Mesendoderm (in vitro differentiated cells): ENCODE data around the gene LRRFIP1.

Source experiments
- DNase-seq: peaks from one replicate; pipeline ENCODE4 v3.0.0; 2013
- H2AK5ac ChIP-seq: 2 replicates; pipeline ENCODE4 v1.6.1; 2013; ENCODE audit warnings: low read length, inconsistent platforms
- H2BK120ac ChIP-seq: 2 replicates; pipeline ENCODE4 v1.6.1; 2013; ENCODE audit warnings: low read depth, mild to moderate bottlenecking, low read length, moderate library complexity, mixed read lengths
- H2BK15ac ChIP-seq: replicated peaks from 2 replicates; pipeline ENCODE4 v1.6.1; 2013; ENCODE audit warnings: low read depth, mild to moderate bottlenecking, moderate library complexity
- H2BK5ac ChIP-seq: 2 replicates; pipeline ENCODE4 v1.6.1; 2013; ENCODE audit warnings: low read length, inconsistent platforms
- H3K18ac ChIP-seq: 2 replicates; pipeline ENCODE4 v1.6.1; 2013; ENCODE audit warnings: mild to moderate bottlenecking, low read length, mixed read lengths
- H3K23ac ChIP-seq: one replicate; pipeline ENCODE4 v1.6.1; 2013; ENCODE audit warnings: low read length
- H3K27ac ChIP-seq: 2 replicates; pipeline ENCODE4 v1.5.1; 2013; ENCODE audit warnings: low read depth, mild to moderate bottlenecking, inconsistent platforms, low read length, moderate library complexity
- H3K27me3 ChIP-seq: 2 replicates; pipeline ENCODE4 v1.6.1; 2013; ENCODE audit warnings: low read length, control low read depth, mild to moderate bottlenecking, inconsistent platforms; ENCODE audit not compliant: insufficient read depth, poor library complexity
- H3K36me3 ChIP-seq: 2 replicates; pipeline ENCODE4 v1.6.1; 2013; ENCODE audit warnings: low read length, inconsistent platforms; ENCODE audit not compliant: control insufficient read depth, insufficient read depth
- H3K4ac ChIP-seq: one replicate; pipeline ENCODE4 v1.6.1; 2013; ENCODE audit warnings: low read depth, mild to moderate bottlenecking, low read length, moderate library complexity
- H3K4me1 ChIP-seq: 2 replicates; pipeline ENCODE4 v1.6.1; 2013; ENCODE audit warnings: low read depth, low read length, inconsistent platforms; ENCODE audit not compliant: control insufficient read depth
- H3K4me2 ChIP-seq: 2 replicates; pipeline ENCODE4 v1.6.1; 2013; ENCODE audit warnings: low read length
- H3K4me3 ChIP-seq: 2 replicates; pipeline ENCODE4 v1.5.1; 2013; ENCODE audit warnings: mild to moderate bottlenecking, low read length
- H3K56ac ChIP-seq: one replicate; pipeline ENCODE4 v1.6.1; 2013; ENCODE audit warnings: low read length
- H3K79me1 ChIP-seq: 2 replicates; pipeline ENCODE4 v1.6.1; 2013; ENCODE audit warnings: low read length, inconsistent platforms
- H3K79me2 ChIP-seq: 2 replicates; pipeline ENCODE4 v1.6.1; 2013; ENCODE audit warnings: mild to moderate bottlenecking, low read length; ENCODE audit not compliant: control insufficient read depth, insufficient read depth
- H3K9ac ChIP-seq: 2 replicates; pipeline ENCODE4 v1.6.1; 2013; ENCODE audit warnings: low read length, inconsistent platforms
- H4K5ac ChIP-seq: one replicate; pipeline ENCODE4 v1.6.1; 2013; ENCODE audit warnings: low read length
- H4K8ac ChIP-seq: one replicate; pipeline ENCODE4 v1.6.1; 2013; ENCODE audit warnings: low read depth, mild to moderate bottlenecking, control low read depth, low read length, moderate library complexity
- WGBS: extraction: QIAGEN DNeasy Blood & Tissue Kit; methylation state at CpG from one replicate; pipeline ENCODE4 v1.1.7; 2013; ENCODE audit warnings: low lambda C conversion rate, missing lambda C conversion rate; ENCODE audit not compliant: insufficient coverage; ENCODE audit errors: extremely low coverage; 5-methylcytosine and 5-hydroxymethylcytosine counted together

The LRRFIP1 gene

DNA sequence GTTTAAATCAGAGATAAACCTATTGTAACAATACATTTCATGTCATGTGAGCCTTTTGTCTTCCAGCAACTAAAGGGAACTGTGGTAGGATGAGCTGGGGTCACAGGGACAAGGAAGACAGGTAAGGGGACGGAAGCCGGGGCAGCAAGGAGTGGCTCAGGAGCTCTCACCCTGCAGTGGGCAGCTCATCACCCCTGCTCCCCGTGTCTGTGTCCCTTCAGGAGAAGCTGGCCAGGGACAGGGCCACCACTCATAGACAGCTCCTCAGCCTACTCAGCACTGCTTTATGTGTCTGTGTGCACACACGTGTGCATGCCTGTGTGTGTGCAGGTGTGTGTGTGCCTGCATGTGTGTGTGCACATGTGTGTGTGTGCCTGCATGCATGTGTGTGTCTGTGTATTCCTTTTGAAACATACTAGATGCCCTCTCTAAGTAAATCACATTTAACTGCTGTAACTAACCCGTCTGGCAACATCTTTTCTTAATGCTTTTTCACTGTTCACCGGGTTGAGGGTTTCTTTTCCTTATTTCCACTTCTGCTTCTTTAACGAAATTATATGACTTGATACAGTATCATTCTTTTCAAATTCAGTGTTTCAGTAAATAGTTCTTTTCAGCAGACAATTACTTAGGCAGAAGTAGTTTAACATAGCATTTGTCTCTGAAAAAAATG is 44.2 kb downstream of the LRRFIP1 start:
- Histone ChIP-seq H2AK5ac (no peak overlapping the region), H3K9ac (no peak overlapping the region), H3K18ac (no peak overlapping the region), H3K56ac (no peak overlapping the region), H3K79me2 (no peaks in the 10 kb centered on the region), H3K4me3 (no peak overlapping the region), H3K4me1 (peaks cover 6% of the 10 kb centered on the region), H3K23ac (no peak overlapping the region), H2BK5ac (no peak overlapping the region), H3K27me3 (no peaks in the 10 kb centered on the region), H3K27ac (no peak overlapping the region), H2BK120ac (no peak overlapping the region), H3K4ac (no peak overlapping the region), H4K5ac (no peak overlapping the region), H3K36me3 (no peaks in the 10 kb centered on the region), H4K8ac (no peak overlapping the region), H2BK15ac (no peak overlapping the region), H3K79me1 (peaks cover 8% of the 10 kb centered on the region), H3K4me2 (no peak overlapping the region)
- DNase-seq = no peak
- no CpG with 5 or more reads among the region's 7 CpGs for WGBS

DNA sequence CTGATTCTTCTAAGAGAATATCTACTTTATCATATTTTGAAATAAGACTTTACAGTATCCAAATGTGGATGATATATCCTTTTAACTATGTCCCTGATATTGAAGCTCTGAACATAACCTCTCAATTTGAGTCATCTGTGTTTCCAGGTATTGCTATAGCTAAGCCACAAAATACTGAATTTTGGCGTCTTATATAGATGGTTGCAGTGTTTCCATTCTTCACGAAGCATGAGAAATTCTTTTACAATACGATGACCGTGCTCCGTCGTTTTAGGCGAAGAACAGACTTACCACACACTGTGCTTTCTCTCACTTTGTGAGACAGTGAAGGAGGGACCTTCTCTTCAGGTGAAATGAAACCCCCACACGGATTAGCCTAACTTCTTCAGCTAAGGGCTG is 45.3 kb downstream of the LRRFIP1 start:
- WGBS = no CpG with 5 or more reads among the region's 8 CpGs
- peaks cover 6% of the 10 kb centered on the region for H3K4me1 ChIP-seq

DNA sequence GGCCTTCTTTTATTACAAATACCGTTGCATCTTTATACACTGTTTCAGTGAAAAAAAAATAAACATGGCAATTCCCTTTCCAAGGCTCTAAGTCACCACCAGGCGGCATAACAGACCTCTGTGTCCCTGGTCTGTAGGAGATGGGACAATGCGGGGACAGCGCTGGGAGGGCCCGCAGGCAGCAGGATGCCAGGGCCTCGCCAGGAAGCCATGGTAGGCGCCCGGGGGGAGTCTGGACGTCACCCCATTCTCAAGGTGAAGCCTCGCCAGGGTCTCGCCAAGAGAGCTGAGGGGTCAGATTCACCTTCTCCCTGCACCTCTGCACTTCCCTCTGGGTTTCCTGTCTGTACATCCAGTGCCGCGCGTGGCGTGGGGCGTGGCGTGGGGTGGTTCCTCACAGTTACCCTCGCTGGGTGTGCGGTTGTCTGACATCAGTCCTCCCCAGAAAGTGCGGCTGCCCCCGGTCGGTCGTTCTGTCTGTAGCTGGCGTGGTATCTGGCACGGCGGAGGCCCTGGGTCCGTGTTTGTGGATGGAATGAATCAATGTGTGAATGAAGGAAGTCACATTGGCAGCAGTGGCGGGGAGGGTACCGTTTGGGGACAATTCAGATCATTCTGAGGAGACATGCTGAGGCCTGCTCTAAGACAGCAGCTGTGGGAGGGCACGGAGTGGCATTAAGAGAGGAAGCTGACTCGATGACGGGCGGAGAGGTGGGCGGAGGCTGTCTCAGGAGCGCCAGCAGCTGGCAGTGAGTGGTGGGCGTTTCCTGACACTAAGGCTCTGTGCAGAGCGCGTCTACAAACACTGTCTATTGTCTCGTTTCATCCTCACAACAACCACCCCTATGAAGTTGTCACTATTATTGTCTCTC is 46.0 kb downstream of the LRRFIP1 start:
- Histone ChIP-seq H3K27me3 (no peaks in the 10 kb centered on the region), H2BK5ac (no peak overlapping the region), H3K23ac (no peak overlapping the region), H3K4me3 (no peak overlapping the region), H3K27ac (no peak overlapping the region), H3K36me3 (no peaks in the 10 kb centered on the region), H3K4ac (no peak overlapping the region), H3K9ac (peak overlapping the region; percentile 12), H3K79me2 (no peaks in the 10 kb centered on the region), H3K4me1 (peaks cover 8% of the 10 kb centered on the region), H3K4me2 (no peak overlapping the region), H3K18ac (no peak overlapping the region), H2BK120ac (no peak overlapping the region), H3K79me1 (peaks cover 8% of the 10 kb centered on the region), H2AK5ac (no peak overlapping the region), H3K56ac (peak overlapping the region; percentile 45), H4K8ac (no peak overlapping the region), H4K5ac (no peak overlapping the region), H2BK15ac (no peak overlapping the region)
- no CpG with 5 or more reads among the region's 39 CpGs for WGBS
- peak; percentile 83 for DNase-seq

More for the DNA sequence above, 45.3 kb downstream of the LRRFIP1 start:
- Histone ChIP-seq H3K18ac (no peak overlapping the region), H3K56ac (no peak overlapping the region), H3K23ac (no peak overlapping the region), H3K79me2 (no peaks in the 10 kb centered on the region), H3K36me3 (no peaks in the 10 kb centered on the region), H3K4me3 (no peak overlapping the region), H3K9ac (no peak overlapping the region), H3K27me3 (no peaks in the 10 kb centered on the region), H4K8ac (no peak overlapping the region), H3K79me1 (peaks cover 6% of the 10 kb centered on the region), H2AK5ac (no peak overlapping the region), H2BK5ac (no peak overlapping the region), H2BK15ac (no peak overlapping the region), H3K4ac (no peak overlapping the region), H3K27ac (no peak overlapping the region), H4K5ac (no peak overlapping the region), H2BK120ac (no peak overlapping the region), H3K4me2 (no peak overlapping the region)
- no peak for DNase-seq

DNA sequence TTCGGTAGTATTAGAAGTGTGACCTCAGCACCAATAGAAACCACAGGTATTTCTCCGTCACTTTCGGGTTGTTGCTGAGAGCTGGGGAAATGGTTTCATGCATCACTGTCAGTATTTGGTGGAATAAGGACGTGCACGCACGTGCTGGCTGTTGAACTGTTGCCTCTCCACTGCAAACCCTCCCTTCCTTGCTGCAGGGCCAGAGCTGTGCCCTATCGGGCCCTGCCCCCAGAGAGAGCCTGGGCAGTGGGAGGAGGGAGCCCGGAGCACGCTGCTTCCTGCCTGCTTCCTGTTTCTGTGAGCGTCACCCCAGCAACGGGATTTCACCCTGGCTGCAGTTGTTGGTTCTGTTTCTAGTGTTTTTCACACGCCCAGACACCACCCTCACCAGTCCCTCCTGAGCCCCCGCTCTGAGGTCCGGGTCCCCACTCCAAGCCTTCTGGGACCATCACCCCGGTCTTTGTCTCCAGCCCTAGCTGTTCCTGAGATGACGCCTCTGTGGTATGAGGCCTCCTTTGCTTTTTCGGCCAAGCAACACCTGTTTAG is 47.4 kb downstream of the LRRFIP1 start:
- H3K4me2 ChIP-seq = no peak overlapping the region
- DNase-seq = peak; percentile 92
- no peak overlapping the region for H4K5ac ChIP-seq
- H3K36me3 ChIP-seq = no peaks in the 10 kb centered on the region
- no peak overlapping the region for H3K4ac ChIP-seq
- H2BK5ac ChIP-seq = no peak overlapping the region
- H3K79me1 ChIP-seq = peaks cover 8% of the 10 kb centered on the region
- H3K4me3 ChIP-seq = no peak overlapping the region
- H3K23ac ChIP-seq = no peak overlapping the region
- no peak overlapping the region for H2BK120ac ChIP-seq
- peak overlapping the region; percentile 45 for H3K56ac ChIP-seq
- no peak overlapping the region for H3K27ac ChIP-seq
- H2BK15ac ChIP-seq = no peak overlapping the region
- H4K8ac ChIP-seq = no peak overlapping the region
- peaks cover 8% of the 10 kb centered on the region for H3K4me1 ChIP-seq
- no peaks in the 10 kb centered on the region for H3K27me3 ChIP-seq
- no peak overlapping the region for H2AK5ac ChIP-seq
- H3K18ac ChIP-seq = no peak overlapping the region
- no CpG with 5 or more reads among the region's 17 CpGs for WGBS
- peak overlapping the region; percentile 4 for H3K9ac ChIP-seq
- no peaks in the 10 kb centered on the region for H3K79me2 ChIP-seq

DNA sequence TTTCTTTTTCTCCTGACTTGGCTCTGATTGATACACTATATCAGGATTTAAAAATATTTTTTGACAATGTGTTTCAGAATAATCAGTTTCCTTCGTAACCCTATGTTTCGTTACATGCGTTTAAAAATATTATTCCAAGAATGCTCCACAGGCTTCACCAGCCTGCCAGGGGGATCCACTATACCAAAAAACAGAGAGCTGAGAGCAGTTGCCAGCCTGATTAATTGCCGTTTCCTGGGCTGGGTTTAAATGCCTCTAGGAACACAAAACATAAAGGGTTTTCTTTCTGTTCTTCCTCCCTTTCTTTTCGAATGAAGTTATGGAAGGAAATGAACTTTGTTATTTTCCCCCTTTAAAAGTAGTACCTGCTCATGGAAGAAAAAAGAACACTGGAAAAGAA is 47.9 kb downstream of the LRRFIP1 start:
- H2BK120ac ChIP-seq = no peak overlapping the region

More for the DNA sequence above, 47.9 kb downstream of the LRRFIP1 start:
- Histone ChIP-seq H3K23ac (no peak overlapping the region), H2BK15ac (no peak overlapping the region), H2BK5ac (no peak overlapping the region), H4K5ac (no peak overlapping the region), H3K4me2 (no peak overlapping the region), H3K79me2 (no peaks in the 10 kb centered on the region), H2AK5ac (no peak overlapping the region), H3K4me3 (no peak overlapping the region), H3K27ac (no peak overlapping the region), H3K56ac (no peak overlapping the region), H3K4ac (no peak overlapping the region), H3K79me1 (peaks cover 8% of the 10 kb centered on the region), H3K9ac (no peak overlapping the region), H4K8ac (no peak overlapping the region), H3K27me3 (no peaks in the 10 kb centered on the region), H3K18ac (no peak overlapping the region), H3K4me1 (peaks cover 8% of the 10 kb centered on the region), H3K36me3 (no peaks in the 10 kb centered on the region)
- no CpG with 5 or more reads among the region's 5 CpGs for WGBS
- no peak for DNase-seq
